ENCODE results near the gene TSKS. TPM values are rescaled to one million over a fixed set of nuclear protein-coding genes. Genes with fewer than 3 reads are reported as not detected.
"Not testable (repeated sequence)": the region's sequence is repeated elsewhere in the genome, so short reads cannot be mapped to it uniquely, and the experiment has no call there.

Gene TSKS
- total RNA-seq, 1 donor from 2014 or later: 1.2 TPM

DNA sequence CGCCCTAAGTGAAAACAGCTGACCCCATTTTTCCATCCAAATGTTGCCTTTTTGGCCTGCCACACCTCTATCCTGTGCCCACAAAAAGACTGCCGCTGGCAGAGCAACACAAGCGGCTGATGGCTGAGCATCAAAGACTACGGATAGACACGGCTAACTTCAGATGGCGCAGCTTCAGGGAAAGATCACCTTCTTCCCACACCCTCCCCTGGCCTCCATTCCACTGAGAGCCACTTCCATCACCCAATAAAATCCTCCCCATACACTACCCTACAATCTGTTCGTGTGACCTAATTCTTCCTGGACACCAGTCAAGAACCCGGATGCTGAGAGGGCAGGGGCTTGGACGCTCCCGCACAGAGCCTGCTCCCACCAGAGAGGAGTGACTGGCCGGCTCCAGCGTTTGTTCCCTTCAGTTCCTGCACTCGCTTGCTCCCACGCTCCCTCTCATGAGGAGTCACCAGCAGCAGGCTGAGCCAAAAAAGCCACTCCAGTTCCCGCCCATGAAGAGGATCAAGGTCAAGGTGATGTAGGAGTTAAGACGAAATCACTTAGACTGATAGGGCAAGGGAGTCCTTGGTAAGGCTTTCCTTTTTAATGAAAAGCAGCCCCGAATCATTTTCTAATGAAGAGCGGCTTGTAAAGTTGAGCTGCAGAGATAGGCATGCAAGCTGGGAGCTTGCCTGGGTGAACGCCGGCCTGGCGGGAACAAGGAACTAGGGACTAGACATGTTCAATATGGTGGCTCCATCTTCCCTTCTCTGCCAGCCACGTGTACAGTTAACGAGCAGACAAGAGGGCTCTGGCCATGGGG lies 35.7 kb downstream of the TSKS start:
- peak overlapping the region in 1 of 2 donors; percentile 22 for H3K4me3 ChIP-seq
- TF ChIP-seq, protein P1, sequence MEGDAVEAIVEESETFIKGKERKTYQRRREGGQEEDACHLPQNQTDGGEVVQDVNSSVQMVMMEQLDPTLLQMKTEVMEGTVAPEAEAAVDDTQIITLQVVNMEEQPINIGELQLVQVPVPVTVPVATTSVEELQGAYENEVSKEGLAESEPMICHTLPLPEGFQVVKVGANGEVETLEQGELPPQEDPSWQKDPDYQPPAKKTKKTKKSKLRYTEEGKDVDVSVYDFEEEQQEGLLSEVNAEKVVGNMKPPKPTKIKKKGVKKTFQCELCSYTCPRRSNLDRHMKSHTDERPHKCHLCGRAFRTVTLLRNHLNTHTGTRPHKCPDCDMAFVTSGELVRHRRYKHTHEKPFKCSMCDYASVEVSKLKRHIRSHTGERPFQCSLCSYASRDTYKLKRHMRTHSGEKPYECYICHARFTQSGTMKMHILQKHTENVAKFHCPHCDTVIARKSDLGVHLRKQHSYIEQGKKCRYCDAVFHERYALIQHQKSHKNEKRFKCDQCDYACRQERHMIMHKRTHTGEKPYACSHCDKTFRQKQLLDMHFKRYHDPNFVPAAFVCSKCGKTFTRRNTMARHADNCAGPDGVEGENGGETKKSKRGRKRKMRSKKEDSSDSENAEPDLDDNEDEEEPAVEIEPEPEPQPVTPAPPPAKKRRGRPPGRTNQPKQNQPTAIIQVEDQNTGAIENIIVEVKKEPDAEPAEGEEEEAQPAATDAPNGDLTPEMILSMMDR (IDR thresholded peaks at IDR 0.05): no peak
- no peak for TF ChIP-seq POLR2A (IDR thresholded peaks at IDR 0.05)
- TF ChIP-seq POLR2AphosphoS5 (IDR thresholded peaks at IDR 0.05; ENCODE audit: insufficient read depth in 1 of 2, low read depth in 1 of 2): peak in 1 of 2 donors; percentile 53
- no peaks in the 10 kb centered on the region for H3K27me3 ChIP-seq
- peaks cover 4% of the 10 kb centered on the region for H3K4me1 ChIP-seq
- DNase-seq (ENCODE audit: extremely low spot score in 2 of 2): peak in 1 of 2 donors; percentile 90
- no peaks in the 10 kb centered on the region for H3K36me3 ChIP-seq
- peak overlapping the region; percentile 73 for H3K27ac ChIP-seq
- no peaks in the 10 kb centered on the region for H3K9me3 ChIP-seq
- intact Hi-C loops (cut with DNase I): no loop called here

DNA sequence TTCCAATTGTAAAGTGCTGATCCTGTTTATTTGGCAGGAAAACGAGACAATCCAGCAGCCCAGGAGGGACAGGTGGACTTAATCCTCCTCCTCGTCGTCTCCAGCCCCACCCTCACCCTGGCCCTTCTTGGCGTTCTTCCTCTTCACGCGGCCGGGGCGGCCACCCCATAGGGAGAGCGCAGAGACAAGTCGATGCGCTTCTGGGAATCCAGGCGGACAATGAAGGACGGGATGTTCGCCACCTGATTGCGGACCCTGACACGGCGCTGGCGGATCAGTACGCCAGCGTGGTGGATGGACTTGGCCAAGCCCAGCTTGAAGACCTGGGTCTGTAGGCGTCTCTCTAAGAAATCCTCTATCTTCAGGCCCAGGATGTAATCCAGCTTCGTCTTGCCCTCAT lies 43.7 kb downstream of the TSKS start:
- H3K36me3 ChIP-seq; H3K27ac ChIP-seq; H3K4me3 ChIP-seq; intact Hi-C loops (cut with DNase I); H3K4me1 ChIP-seq; H3K9me3 ChIP-seq; H3K27me3 ChIP-seq; DNase-seq (ENCODE audit: extremely low spot score in 2 of 2): not testable (repeated sequence)

DNA sequence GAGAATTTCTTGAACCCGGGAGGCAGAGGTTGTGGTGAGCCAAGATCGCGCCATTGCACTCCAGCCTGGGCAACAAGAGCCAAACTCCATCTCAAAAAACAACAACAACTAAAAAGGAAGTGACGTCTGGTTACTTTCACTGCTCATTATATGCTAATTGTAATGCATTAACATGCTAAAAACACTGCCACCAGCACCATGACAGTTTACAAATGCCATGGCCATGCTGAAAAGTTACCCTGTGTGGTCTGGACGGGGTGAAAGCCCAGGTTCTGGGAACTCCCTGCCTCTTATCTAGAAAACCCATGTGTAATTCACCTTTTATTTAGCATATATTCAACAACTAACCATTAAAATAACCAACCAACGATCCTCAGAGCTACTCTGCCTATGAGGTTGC lies 44.1 kb downstream of the TSKS start:
- no peak for DNase-seq (ENCODE audit: extremely low spot score in 2 of 2)
- no peaks in the 10 kb centered on the region for H3K36me3 ChIP-seq
- no peaks in the 10 kb centered on the region for H3K9me3 ChIP-seq
- intact Hi-C loops (cut with DNase I): no loop called here
- H3K4me3 ChIP-seq: no peak overlapping the region
- TF ChIP-seq POLR2A (IDR thresholded peaks at IDR 0.05) (no peak), POLR2AphosphoS5 (IDR thresholded peaks at IDR 0.05; ENCODE audit: insufficient read depth in 1 of 2, low read depth in 1 of 2) (no peak)
- TF ChIP-seq, protein P1 (IDR thresholded peaks at IDR 0.05): no peak
- H3K27ac ChIP-seq: no peak overlapping the region
- H3K4me1 ChIP-seq: peaks cover 8% of the 10 kb centered on the region
- no peaks in the 10 kb centered on the region for H3K27me3 ChIP-seq

DNA sequence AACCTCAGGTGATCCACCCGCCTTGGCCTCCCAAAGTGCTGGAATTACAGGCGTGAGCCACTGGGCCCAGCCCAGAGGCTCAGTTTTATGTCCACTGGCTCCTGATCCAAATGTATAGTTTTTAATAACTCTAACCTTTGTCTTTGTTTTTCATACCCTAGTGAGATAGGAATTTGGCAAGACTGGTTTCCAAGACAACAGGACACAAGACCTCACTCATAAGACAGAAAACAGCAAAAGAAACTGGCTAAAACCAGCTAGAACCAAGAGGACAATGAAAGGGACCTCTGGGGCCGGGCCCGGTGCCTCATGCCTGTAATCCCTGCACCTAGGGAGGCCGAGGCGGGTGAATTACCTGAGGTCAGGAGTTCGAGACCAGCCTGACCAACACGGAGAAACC lies 44.6 kb downstream of the TSKS start:
- H3K36me3 ChIP-seq: no peaks in the 10 kb centered on the region
- H3K27ac ChIP-seq: no peak overlapping the region
- no peak for DNase-seq (ENCODE audit: extremely low spot score in 2 of 2)
- no peaks in the 10 kb centered on the region for H3K27me3 ChIP-seq
- no peaks in the 10 kb centered on the region for H3K9me3 ChIP-seq
- intact Hi-C loops (cut with DNase I): no loop called here
- peaks cover 8% of the 10 kb centered on the region for H3K4me1 ChIP-seq
- H3K4me3 ChIP-seq: no peak overlapping the region
- TF ChIP-seq, protein P1 (IDR thresholded peaks at IDR 0.05): no peak
- TF ChIP-seq POLR2AphosphoS5 (IDR thresholded peaks at IDR 0.05; ENCODE audit: insufficient read depth in 1 of 2, low read depth in 1 of 2) (no peak), POLR2A (IDR thresholded peaks at IDR 0.05) (no peak)

DNA sequence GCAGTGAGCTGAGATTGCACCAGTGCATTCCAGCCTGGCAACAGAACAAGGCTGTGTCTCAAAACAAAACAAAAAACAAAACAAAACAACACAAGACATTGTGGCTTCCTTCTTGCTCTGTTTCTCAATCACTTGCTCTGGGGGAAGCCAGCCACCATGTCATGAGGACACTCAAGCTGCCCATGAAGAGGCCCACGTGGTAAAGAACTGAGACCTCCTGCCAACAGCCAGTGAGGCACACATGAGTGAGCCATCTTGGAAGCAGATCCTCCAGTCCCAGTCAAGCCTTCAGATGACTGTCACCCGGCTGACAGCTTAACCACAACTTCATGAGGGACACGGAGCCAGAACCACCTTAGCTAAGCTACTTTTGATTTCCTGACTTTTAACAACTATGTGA lies 47.0 kb downstream of the TSKS start:
- TF ChIP-seq, protein P1 (IDR thresholded peaks at IDR 0.05): no peak
- TF ChIP-seq POLR2AphosphoS5 (IDR thresholded peaks at IDR 0.05; ENCODE audit: insufficient read depth in 1 of 2, low read depth in 1 of 2) (no peak), POLR2A (IDR thresholded peaks at IDR 0.05) (no peak)
- intact Hi-C loops (cut with DNase I): no loop called here
- Histone ChIP-seq H3K4me3 (no peak overlapping the region), H3K27ac (no peak overlapping the region), H3K27me3 (no peaks in the 10 kb centered on the region), H3K9me3 (no peaks in the 10 kb centered on the region), H3K36me3 (no peaks in the 10 kb centered on the region), H3K4me1 (peaks cover 13% of the 10 kb centered on the region)
- DNase-seq (ENCODE audit: extremely low spot score in 2 of 2): no peak

All from vagina (tissue), 2 donors.